ENCODE measurements around the gene PIAS4. TPM values are rescaled to one million over a fixed set of nuclear protein-coding genes. Genes with fewer than 3 reads are reported as not detected.

Gene PIAS4
- total and polyA plus RNA-seq, 2 of the 13 experiments (the other 11 are each of a cell fraction or from before 2014, with no cell fraction given) = 9.0 to 20.1 TPM

DNA sequence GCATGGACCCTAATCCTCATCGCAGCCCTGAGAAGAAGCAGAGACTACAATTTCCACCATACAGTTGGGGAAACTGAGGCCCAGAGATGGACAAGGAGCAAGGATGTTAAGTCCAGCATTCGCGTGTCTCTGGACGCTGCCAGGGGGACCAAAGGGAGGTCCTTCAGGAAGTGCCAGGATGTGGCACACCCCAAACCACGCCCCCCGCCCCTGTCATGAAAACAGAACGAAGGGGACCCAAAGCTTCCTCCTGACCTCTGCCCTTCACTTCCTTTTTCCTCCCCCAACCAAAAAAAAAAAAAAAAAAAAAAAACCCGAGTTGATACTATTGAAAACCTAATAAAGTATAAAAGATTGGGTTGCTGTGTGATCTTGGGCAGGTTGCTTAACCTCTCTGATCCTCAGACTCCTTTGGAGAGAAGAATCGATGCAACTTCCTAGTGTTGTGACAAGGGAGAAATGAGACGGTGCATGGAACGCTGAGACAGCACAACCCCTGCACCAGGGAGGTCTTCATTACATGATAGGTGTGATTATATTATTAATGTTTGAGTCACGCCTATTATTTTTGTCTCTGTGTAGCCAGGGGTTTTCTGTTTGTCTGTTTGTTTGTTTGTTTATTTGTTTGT, 61.9 kb downstream of the PIAS4 start (continued):
- no peak for TF ChIP-seq HMG20B (CRISPR knock-in tag; conservative IDR thresholded peaks at IDR 0.05)
- TF ChIP-seq ZNF615 (CRISPR knock-in tag; IDR thresholded peaks at IDR 0.05; ENCODE audit: borderline replicate concordance) = no peak
- no peak for TF ChIP-seq ZNF772 (CRISPR knock-in tag; IDR thresholded peaks at IDR 0.05)
- no peak for TF ChIP-seq ZNF468 (CRISPR knock-in tag; IDR thresholded peaks at IDR 0.05)
- TF ChIP-seq HNRNPL (IDR thresholded peaks at IDR 0.05; ENCODE audit: low read depth, low read length) = no peak
- TF ChIP-seq, protein P1, sequence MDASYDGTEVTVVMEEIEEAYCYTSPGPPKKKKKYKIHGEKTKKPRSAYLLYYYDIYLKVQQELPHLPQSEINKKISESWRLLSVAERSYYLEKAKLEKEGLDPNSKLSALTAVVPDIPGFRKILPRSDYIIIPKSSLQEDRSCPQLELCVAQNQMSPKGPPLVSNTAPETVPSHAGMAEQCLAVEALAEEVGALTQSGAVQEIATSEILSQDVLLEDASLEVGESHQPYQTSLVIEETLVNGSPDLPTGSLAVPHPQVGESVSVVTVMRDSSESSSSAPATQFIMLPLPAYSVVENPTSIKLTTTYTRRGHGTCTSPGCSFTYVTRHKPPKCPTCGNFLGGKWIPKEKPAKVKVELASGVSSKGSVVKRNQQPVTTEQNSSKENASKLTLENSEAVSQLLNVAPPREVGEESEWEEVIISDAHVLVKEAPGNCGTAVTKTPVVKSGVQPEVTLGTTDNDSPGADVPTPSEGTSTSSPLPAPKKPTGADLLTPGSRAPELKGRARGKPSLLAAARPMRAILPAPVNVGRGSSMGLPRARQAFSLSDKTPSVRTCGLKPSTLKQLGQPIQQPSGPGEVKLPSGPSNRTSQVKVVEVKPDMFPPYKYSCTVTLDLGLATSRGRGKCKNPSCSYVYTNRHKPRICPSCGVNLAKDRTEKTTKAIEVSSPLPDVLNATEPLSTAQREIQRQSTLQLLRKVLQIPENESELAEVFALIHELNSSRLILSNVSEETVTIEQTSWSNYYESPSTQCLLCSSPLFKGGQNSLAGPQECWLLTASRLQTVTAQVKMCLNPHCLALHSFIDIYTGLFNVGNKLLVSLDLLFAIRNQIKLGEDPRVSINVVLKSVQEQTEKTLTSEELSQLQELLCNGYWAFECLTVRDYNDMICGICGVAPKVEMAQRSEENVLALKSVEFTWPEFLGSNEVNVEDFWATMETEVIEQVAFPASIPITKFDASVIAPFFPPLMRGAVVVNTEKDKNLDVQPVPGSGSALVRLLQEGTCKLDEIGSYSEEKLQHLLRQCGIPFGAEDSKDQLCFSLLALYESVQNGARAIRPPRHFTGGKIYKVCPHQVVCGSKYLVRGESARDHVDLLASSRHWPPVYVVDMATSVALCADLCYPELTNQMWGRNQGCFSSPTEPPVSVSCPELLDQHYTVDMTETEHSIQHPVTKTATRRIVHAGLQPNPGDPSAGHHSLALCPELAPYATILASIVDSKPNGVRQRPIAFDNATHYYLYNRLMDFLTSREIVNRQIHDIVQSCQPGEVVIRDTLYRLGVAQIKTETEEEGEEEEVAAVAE (CRISPR knock-in tag; IDR thresholded peaks at IDR 0.05; ENCODE audit: borderline replicate concordance) = no peak
- no peak for TF ChIP-seq ZNF3 (CRISPR knock-in tag; IDR thresholded peaks at IDR 0.05)
- TF ChIP-seq REL (CRISPR knock-in tag; conservative IDR thresholded peaks at IDR 0.05) = no peak
- no peak for TF ChIP-seq ZBTB38 (CRISPR knock-in tag; IDR thresholded peaks at IDR 0.05)
- TF ChIP-seq ZNF749 (CRISPR knock-in tag; IDR thresholded peaks at IDR 0.05; ENCODE audit: borderline replicate concordance) = no peak

Data from HepG2 (cell line).